Measurements from ENCODE around the gene STX4. TPM values are rescaled to one million over a fixed set of nuclear protein-coding genes. Genes with fewer than 3 reads are reported as not detected.

Gene STX4
- total RNA-seq, 4 donors from 2014 or later = 50.7 to 69.3 (median 63.9) TPM

DNA sequence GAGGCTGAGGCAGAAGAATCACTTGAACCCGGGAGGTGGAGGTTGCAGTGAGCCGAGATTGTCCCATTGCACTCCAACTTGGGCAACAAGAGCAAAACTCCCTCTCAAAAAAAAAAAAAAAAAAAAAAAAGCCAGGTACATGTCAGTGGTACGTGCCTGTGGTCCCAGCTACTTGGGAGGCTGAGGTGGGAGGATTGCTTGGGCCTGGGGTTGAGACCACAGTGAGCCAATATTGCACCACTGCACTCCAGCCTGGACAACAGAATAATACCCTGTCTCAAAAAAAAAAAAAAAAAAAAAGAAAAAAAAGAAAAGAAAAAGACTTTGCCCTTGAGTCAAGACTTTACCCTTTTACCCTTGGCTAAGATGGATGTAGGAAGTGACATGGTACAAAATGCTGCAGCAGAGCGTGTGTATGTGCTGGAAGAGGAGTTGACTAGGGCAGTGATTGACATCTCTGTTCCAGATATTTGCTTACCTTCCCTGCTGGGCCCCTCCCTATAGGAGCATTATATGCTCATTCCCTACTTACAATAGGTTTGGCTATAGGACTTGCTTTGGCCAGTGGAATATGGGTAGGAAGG, 10.6 kb downstream of the STX4 start:
- no peaks in the 10 kb centered on the region for H3K4me1 ChIP-seq
- no peaks in the 10 kb centered on the region for H3K9me3 ChIP-seq
- H3K27me3 ChIP-seq = no peaks in the 10 kb centered on the region
- DNase-seq (ENCODE audit: low spot score in 2 of 2) = no peak
- 87 to 89% methylated on average over 4 of the region's 4 CpGs for WGBS, 2 donors
- TF ChIP-seq EP300 (IDR thresholded peaks at IDR 0.05) (no peak), POLR2A (IDR thresholded peaks at IDR 0.05) (no peak)
- TF ChIP-seq, protein P1, sequence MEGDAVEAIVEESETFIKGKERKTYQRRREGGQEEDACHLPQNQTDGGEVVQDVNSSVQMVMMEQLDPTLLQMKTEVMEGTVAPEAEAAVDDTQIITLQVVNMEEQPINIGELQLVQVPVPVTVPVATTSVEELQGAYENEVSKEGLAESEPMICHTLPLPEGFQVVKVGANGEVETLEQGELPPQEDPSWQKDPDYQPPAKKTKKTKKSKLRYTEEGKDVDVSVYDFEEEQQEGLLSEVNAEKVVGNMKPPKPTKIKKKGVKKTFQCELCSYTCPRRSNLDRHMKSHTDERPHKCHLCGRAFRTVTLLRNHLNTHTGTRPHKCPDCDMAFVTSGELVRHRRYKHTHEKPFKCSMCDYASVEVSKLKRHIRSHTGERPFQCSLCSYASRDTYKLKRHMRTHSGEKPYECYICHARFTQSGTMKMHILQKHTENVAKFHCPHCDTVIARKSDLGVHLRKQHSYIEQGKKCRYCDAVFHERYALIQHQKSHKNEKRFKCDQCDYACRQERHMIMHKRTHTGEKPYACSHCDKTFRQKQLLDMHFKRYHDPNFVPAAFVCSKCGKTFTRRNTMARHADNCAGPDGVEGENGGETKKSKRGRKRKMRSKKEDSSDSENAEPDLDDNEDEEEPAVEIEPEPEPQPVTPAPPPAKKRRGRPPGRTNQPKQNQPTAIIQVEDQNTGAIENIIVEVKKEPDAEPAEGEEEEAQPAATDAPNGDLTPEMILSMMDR (IDR thresholded peaks at IDR 0.05) = no peak
- H3K4me3 ChIP-seq = no peak overlapping the region
- no peak overlapping the region for H3K27ac ChIP-seq
- peaks cover 0 to 46% (median 11%) of the 10 kb centered on the region in 3 donors for H3K36me3 ChIP-seq

- no peak for DNase-seq (ENCODE audit: low spot score in 2 of 2)
- Histone ChIP-seq H3K4me1 (peaks cover 0 to 6% (median 0%) of the 10 kb centered on the region in 4 donors), H3K4me3 (no peak overlapping the region), H3K27ac (no peak overlapping the region), H3K9me3 (no peaks in the 10 kb centered on the region), H3K36me3 (no peaks in the 10 kb centered on the region), H3K27me3 (no peaks in the 10 kb centered on the region)
- WGBS, 2 donors = 73 to 81% methylated on average over 10 of the region's 10 CpGs
- TF ChIP-seq, protein P1 (IDR thresholded peaks at IDR 0.05) = no peak
- TF ChIP-seq POLR2A (IDR thresholded peaks at IDR 0.05) (no peak), EP300 (IDR thresholded peaks at IDR 0.05) (no peak)
Measured at GRCh38 chr16:31050280-31051030, 17.1 kb downstream of the STX4 start.

- H3K9me3 ChIP-seq = no peaks in the 10 kb centered on the region
- TF ChIP-seq POLR2A (IDR thresholded peaks at IDR 0.05) = no peak
- peak in 1 of 2 donors; percentile 32 for TF ChIP-seq EP300 (IDR thresholded peaks at IDR 0.05)
- TF ChIP-seq, protein P1 (IDR thresholded peaks at IDR 0.05) = no peak
Measured at GRCh38 chr16:31052114-31052513, 18.8 kb downstream of the STX4 start.

GRCh38 chr16:31055613-31056012, 22.3 kb downstream of the STX4 start:
- Histone ChIP-seq H3K36me3 (peaks cover 0 to 21% (median 0%) of the 10 kb centered on the region in 3 donors), H3K9me3 (no peaks in the 10 kb centered on the region), H3K27me3 (no peaks in the 10 kb centered on the region), H3K4me1 (peaks cover 0 to 6% (median 0%) of the 10 kb centered on the region in 4 donors), H3K27ac (no peak overlapping the region), H3K4me3 (no peak overlapping the region)
- no peak for DNase-seq (ENCODE audit: low spot score in 2 of 2)
- TF ChIP-seq EP300 (IDR thresholded peaks at IDR 0.05) (no peak), POLR2A (IDR thresholded peaks at IDR 0.05) (no peak)
- TF ChIP-seq, protein P1 (IDR thresholded peaks at IDR 0.05) = no peak
- WGBS, 2 donors = 81 to 88% methylated on average over 4 of the region's 4 CpGs

More at GRCh38 chr16:31052114-31052513, 18.8 kb downstream of the STX4 start:
- WGBS, 2 donors = 43 to 46% methylated on average over 2 of the region's 2 CpGs
- Histone ChIP-seq H3K27me3 (no peaks in the 10 kb centered on the region), H3K4me3 (no peak overlapping the region), H3K27ac (peak overlapping the region in 2 of 4 donors; percentile 36 to 55), H3K36me3 (no peaks in the 10 kb centered on the region), H3K4me1 (peaks cover 0 to 6% (median 0%) of the 10 kb centered on the region in 4 donors)
- peak in 1 of 2 donors; percentile 54 for DNase-seq (ENCODE audit: low spot score in 2 of 2)
